LoVo (cell line): ENCODE data around the gene DHX57.
"Not testable (repeated sequence)": the region's sequence is repeated elsewhere in the genome, so short reads cannot be mapped to it uniquely, and the experiment has no call there.

Experiments
- DNase-seq: peaks from one replicate; pipeline ENCODE4 v3.0.0-alpha.2; 2016; ENCODE audit warnings: low spot score

Gene DHX57

GRCh38 chr2:38871432-38871831 is 4.3 kb downstream of the DHX57 start:
- DNase-seq, result no peak

GRCh38 chr2:38866773-38867443 is 8.8 kb downstream of the DHX57 start:
- no peak for DNase-seq

GRCh38 chr2:38863061-38863695 is 12.6 kb downstream of the DHX57 start:
- no peak for DNase-seq

- no peak for DNase-seq
These were observed 13.3 kb downstream of the DHX57 start for GRCh38 chr2:38862476-38862875.

GRCh38 chr2:38856165-38856564 is 19.6 kb downstream of the DHX57 start:
- DNase-seq, result no peak

GRCh38 chr2:38850045-38850444 is 25.7 kb downstream of the DHX57 start:
- DNase-seq, result no peak

- no peak for DNase-seq
These were observed 38.9 kb downstream of the DHX57 start for GRCh38 chr2:38836791-38837190.

- no peak for DNase-seq
These were observed 39.7 kb downstream of the DHX57 start for GRCh38 chr2:38835990-38836389.

GRCh38 chr2:38835015-38835601 is 40.6 kb downstream of the DHX57 start:
- no peak for DNase-seq

- no peak for DNase-seq
These were observed 45.1 kb downstream of the DHX57 start for GRCh38 chr2:38830526-38831159.

- no peak for DNase-seq
These were observed 45.8 kb downstream of the DHX57 start for GRCh38 chr2:38829971-38830370.

- no peak for DNase-seq
These were observed 47.3 kb downstream of the DHX57 start for GRCh38 chr2:38828460-38828859.

- DNase-seq, result not testable (repeated sequence)
These were observed 48.1 kb downstream of the DHX57 start for GRCh38 chr2:38827539-38828145.

- no peak for DNase-seq
These were observed 49.8 kb downstream of the DHX57 start for GRCh38 chr2:38825956-38826355.

GRCh38 chr2:38824906-38825305 is 50.8 kb downstream of the DHX57 start:
- DNase-seq, result no peak

- no peak for DNase-seq
These were observed 52.3 kb downstream of the DHX57 start for GRCh38 chr2:38823386-38823785.

- DNase-seq, result no peak
These were observed 57.2 kb downstream of the DHX57 start for GRCh38 chr2:38818565-38818964.

- DNase-seq, result no peak
These were observed 59.8 kb downstream of the DHX57 start for GRCh38 chr2:38815936-38816335.

- no peak for DNase-seq
These were observed 65.2 kb downstream of the DHX57 start for GRCh38 chr2:38810488-38810887.

- no peak for DNase-seq
These were observed 67.1 kb downstream of the DHX57 start for GRCh38 chr2:38808677-38809076.

GRCh38 chr2:38806733-38807059 is 69.0 kb downstream of the DHX57 start:
- no peak for DNase-seq

- no peak for DNase-seq
These were observed 69.6 kb downstream of the DHX57 start for GRCh38 chr2:38806015-38806732.
